H9 (cell line): ENCODE results near the gene METTL18. TPM values are rescaled to one million over a fixed set of nuclear protein-coding genes. Genes with fewer than 3 reads are reported as not detected.

Source experiments
- DNase-seq: peaks from one replicate; pipeline ENCODE4 v3.0.0-alpha.2; 2017
- H2AFZ ChIP-seq: one replicate; pipeline ENCODE4 v1.6.1; 2013; ENCODE audit warnings: mild to moderate bottlenecking, low read length, control low read depth, moderate library complexity
- H2AK5ac ChIP-seq: 2 replicates; pipeline ENCODE4 v1.6.1; 2013; ENCODE audit warnings: low read length, control low read depth, mixed read lengths; ENCODE audit not compliant: insufficient read length
- H2BK120ac ChIP-seq: one replicate; pipeline ENCODE4 v1.6.1; 2013; ENCODE audit warnings: low read depth, mild to moderate bottlenecking, low read length, control low read depth, inconsistent platforms; ENCODE audit not compliant: poor library complexity, severe bottlenecking
- H2BK12ac ChIP-seq: 2 replicates; pipeline ENCODE4 v1.6.1; 2013; ENCODE audit warnings: low read length, control low read depth, mixed read lengths, low read depth; ENCODE audit not compliant: insufficient read length
- H2BK15ac ChIP-seq: 2 replicates; pipeline ENCODE4 v1.6.1; 2013; ENCODE audit warnings: low read depth, low read length, control low read depth
- H2BK20ac ChIP-seq: one replicate; pipeline ENCODE4 v1.6.1; 2013; ENCODE audit warnings: low read depth, mild to moderate bottlenecking, low read length, control low read depth, inconsistent platforms; ENCODE audit not compliant: poor library complexity, severe bottlenecking
- H2BK5ac ChIP-seq: 2 replicates; pipeline ENCODE4 v1.6.1; 2013; ENCODE audit warnings: low read length, control low read depth, mixed read lengths; ENCODE audit not compliant: insufficient read length
- H3K14ac ChIP-seq: 2 replicates; pipeline ENCODE4 v1.6.1; 2013; ENCODE audit warnings: low read length, control low read depth; ENCODE audit not compliant: insufficient read depth
- H3K18ac ChIP-seq: 2 replicates; pipeline ENCODE4 v1.6.1; 2013; ENCODE audit warnings: low read depth, mild to moderate bottlenecking, mixed read lengths, low read length, control low read depth; ENCODE audit not compliant: insufficient read length
- H3K23ac ChIP-seq: 2 replicates; pipeline ENCODE4 v1.6.1; 2013; ENCODE audit warnings: low read length, control low read depth, mixed read lengths, low read depth; ENCODE audit not compliant: insufficient read length
- H3K23me2 ChIP-seq: 2 replicates; pipeline ENCODE4 v1.6.1; 2013; ENCODE audit warnings: low read depth, mild to moderate bottlenecking, mixed read lengths, low read length, control low read depth; ENCODE audit not compliant: insufficient read length, poor library complexity, severe bottlenecking
- H3K27ac ChIP-seq: 2 replicates; pipeline ENCODE4 v1.5.1; 2013; ENCODE audit warnings: low read length, control low read depth, mixed read lengths, low read depth; ENCODE audit not compliant: insufficient read length
- H3K27me3 ChIP-seq: 2 replicates; pipeline ENCODE4 v1.6.1; 2013; ENCODE audit warnings: low read length, control low read depth, inconsistent platforms; ENCODE audit not compliant: insufficient read depth
- H3K4ac ChIP-seq: 2 replicates; pipeline ENCODE4 v1.6.1; 2013; ENCODE audit warnings: low read depth, mild to moderate bottlenecking, control low read depth, inconsistent platforms, low read length, moderate library complexity
- H3K4me1 ChIP-seq: 2 replicates; pipeline ENCODE4 v1.6.1; 2013; ENCODE audit warnings: low read length, control low read depth, inconsistent platforms; ENCODE audit not compliant: insufficient read depth
- H3K4me2 ChIP-seq: 2 replicates; pipeline ENCODE4 v1.6.1; 2013; ENCODE audit warnings: low read length, control low read depth, mixed read lengths; ENCODE audit not compliant: insufficient read length, insufficient read depth
- H3K56ac ChIP-seq: 2 replicates; pipeline ENCODE4 v1.6.1; 2013; ENCODE audit warnings: low read depth, mild to moderate bottlenecking, mixed read lengths, low read length, control low read depth; ENCODE audit not compliant: insufficient read length
- H3K79me1 ChIP-seq: 2 replicates; pipeline ENCODE4 v1.6.1; 2013; ENCODE audit warnings: low read depth, mild to moderate bottlenecking, moderate library complexity, low read length, control low read depth, inconsistent platforms; ENCODE audit not compliant: insufficient read depth, poor library complexity, severe bottlenecking
- H3K79me2 ChIP-seq: 2 replicates; pipeline ENCODE4 v1.6.1; 2013; ENCODE audit warnings: low read length, control low read depth, inconsistent platforms; ENCODE audit not compliant: insufficient read depth
- H3K9ac ChIP-seq: 2 replicates; pipeline ENCODE4 v1.6.1; 2013; ENCODE audit warnings: low read length, control low read depth, mixed read lengths; ENCODE audit not compliant: insufficient read length; ENCODE audit errors: extremely low read depth
- H3K9me3 ChIP-seq: one replicate; pipeline ENCODE4 v1.6.1; 2013; ENCODE audit warnings: low read depth, low read length, inconsistent platforms; ENCODE audit not compliant: control insufficient read depth
- H3T11ph ChIP-seq: one replicate; pipeline ENCODE4 v1.6.1; 2013; ENCODE audit warnings: mild to moderate bottlenecking, low read length, control low read depth, inconsistent platforms
- H4K20me1 ChIP-seq: one replicate; pipeline ENCODE4 v1.6.1; 2013; ENCODE audit not compliant: control insufficient read depth, insufficient read length, insufficient read depth
- H4K5ac ChIP-seq: 2 replicates; pipeline ENCODE4 v1.6.1; 2013; ENCODE audit warnings: low read depth, mild to moderate bottlenecking, mixed read lengths, low read length, control low read depth; ENCODE audit not compliant: insufficient read length
- H4K8ac ChIP-seq: replicated peaks from 2 replicates; pipeline ENCODE4 v1.6.1; 2013; ENCODE audit warnings: low read length, control low read depth, mixed read lengths, low read depth; ENCODE audit not compliant: insufficient read length
- H4K91ac ChIP-seq: 2 replicates; pipeline ENCODE4 v1.6.1; 2013; ENCODE audit warnings: low read depth, mild to moderate bottlenecking, moderate library complexity, mixed read lengths, low read length, control low read depth; ENCODE audit not compliant: insufficient read length
- H3K27ac Mint-ChIP-seq, 3 experiments: 2 replicates in 2 of 3; 3 replicates in 1 of 3; pipeline ENCODE4 v1.8.0; 2020 to 2021; ENCODE audit warnings: mixed read lengths in 3 of 3, mild to moderate bottlenecking in 1 of 3, moderate library complexity in 1 of 3
- H3K27me3 Mint-ChIP-seq: 2 replicates; pipeline ENCODE4 v1.8.0; 2021; ENCODE audit warnings: low read depth, mild to moderate bottlenecking, moderate library complexity, mixed read lengths
- H3K36me3 Mint-ChIP-seq, 3 experiments: 2 replicates in 2 of 3; 3 replicates in 1 of 3; pipeline ENCODE4 v1.8.0; 2020 to 2021; ENCODE audit warnings: low read depth in 3 of 3, mixed read lengths in 3 of 3; ENCODE audit not compliant: insufficient read depth in 1 of 3
- H3K4me1 Mint-ChIP-seq, 2 experiments: 2 replicates each; pipeline ENCODE4 v1.8.0; 2020; ENCODE audit warnings: mixed read lengths in 2 of 2
- H3K4me3 Mint-ChIP-seq, 2 experiments: 2 replicates in 1 of 2; 3 replicates in 1 of 2; pipeline ENCODE4 v1.8.0; 2020 to 2021; ENCODE audit warnings: mild to moderate bottlenecking in 2 of 2, mixed read lengths in 2 of 2, moderate library complexity in 1 of 2
- H3K9me3 Mint-ChIP-seq, 2 experiments: 2 replicates in 1 of 2; 3 replicates in 1 of 2; pipeline ENCODE4 v1.8.0; 2020; ENCODE audit warnings: mild to moderate bottlenecking in 2 of 2, mixed read lengths in 2 of 2, moderate library complexity in 1 of 2
- CTCF ChIP-seq: fragments of 200-600 bp; sonication (generic); conservative IDR thresholded peaks from 3 replicates; pipeline ENCODE4 v1.8.0; 2021; ENCODE audit warnings: antibody characterized with exemption, mild to moderate bottlenecking
- WGBS: extraction: QIAGEN DNeasy Blood & Tissue Kit; methylation state at CpG from one replicate; pipeline ENCODE4 v1.1.7; 2013; ENCODE audit warnings: missing lambda C conversion rate, low lambda C conversion rate, mixed read lengths; ENCODE audit not compliant: insufficient read length; ENCODE audit errors: extremely low coverage; 5-methylcytosine and 5-hydroxymethylcytosine counted together
- total RNA-seq: library from RNA; stranded (reverse); gene quantifications from 2 replicates; pipeline ENCODE4 v1.2.1, GENCODE V29; 2021

The METTL18 gene
- total RNA-seq, 1 experiment from 2014 or later = 8.7 TPM

- H2BK20ac ChIP-seq = no peak overlapping the region
- DNase-seq = no peak
- H2BK120ac ChIP-seq = no peak overlapping the region
- no peak overlapping the region for H3K4me2 ChIP-seq
- H3K14ac ChIP-seq = no peak overlapping the region
- Mint-ChIP-seq H3K36me3 (peaks cover 38 to 53% (median 47%) of the 10 kb centered on the region in 3 experiments), H3K9me3 (peaks cover 3 to 14% of the 10 kb centered on the region in 2 experiments; a peak in 4 of 5 replicates), H3K4me3 (no peak overlapping the region), H3K4me1 (no peaks in the 10 kb centered on the region), H3K27ac (no peak overlapping the region), H3K27me3 (no peaks in the 10 kb centered on the region)
- H4K5ac ChIP-seq = no peak overlapping the region
- H4K91ac ChIP-seq = no peak overlapping the region
- no peak overlapping the region for H2AK5ac ChIP-seq
- H3K4ac ChIP-seq = no peak overlapping the region
- no CpG with 5 or more reads among the region's 1 CpG for WGBS
- H3K4me1 ChIP-seq = no peaks in the 10 kb centered on the region
- TF ChIP-seq CTCF = no peak
- no peak overlapping the region for H4K8ac ChIP-seq
- H3K79me1 ChIP-seq = no peaks in the 10 kb centered on the region
- no peak overlapping the region for H2AFZ ChIP-seq
- H3K18ac ChIP-seq = no peak overlapping the region
- H3K23me2 ChIP-seq = no peaks in the 10 kb centered on the region
- H3T11ph ChIP-seq = no peak overlapping the region
- no peaks in the 10 kb centered on the region for H3K9me3 ChIP-seq
- H2BK15ac ChIP-seq = no peak overlapping the region
- no peak overlapping the region for H3K56ac ChIP-seq
- H3K27me3 ChIP-seq = no peaks in the 10 kb centered on the region
- no peak overlapping the region for H3K23ac ChIP-seq
- no peaks in the 10 kb centered on the region for H3K79me2 ChIP-seq
- H2BK12ac ChIP-seq = no peak overlapping the region
- H4K20me1 ChIP-seq = no peaks in the 10 kb centered on the region
- H3K9ac ChIP-seq = no peak overlapping the region
- H2BK5ac ChIP-seq = no peak overlapping the region
- no peak overlapping the region for H3K27ac ChIP-seq
Measured at GRCh38 chr1:169816617-169817016, 21.9 kb upstream of the METTL18 start.
